Astrocyte of the cerebellum (primary cell): ENCODE results near the gene LRRC8C.

Source experiments
- DNase-seq: peaks from one replicate; pipeline ENCODE4 v3.0.0-alpha.2; 2011; ENCODE audit warnings: low read depth
- H3K4me3 ChIP-seq: 2 replicates; pipeline ENCODE4 v1.5.1; 2011; ENCODE audit warnings: mild to moderate bottlenecking, low read depth, low read length, moderate library complexity
- CTCF ChIP-seq: IDR thresholded peaks from 2 replicates; pipeline ENCODE4 v1.5.1; 2012; ENCODE audit warnings: low read length, low read depth, moderate library complexity, mild to moderate bottlenecking; ENCODE audit errors: missing control alignments
- in situ Hi-C: cut with HindIII; loops from 2 replicates; pipeline ENCODE4 v1.10.0; 2017; ENCODE audit warnings: low sequenced_read_pairs

LRRC8C gene

DNA sequence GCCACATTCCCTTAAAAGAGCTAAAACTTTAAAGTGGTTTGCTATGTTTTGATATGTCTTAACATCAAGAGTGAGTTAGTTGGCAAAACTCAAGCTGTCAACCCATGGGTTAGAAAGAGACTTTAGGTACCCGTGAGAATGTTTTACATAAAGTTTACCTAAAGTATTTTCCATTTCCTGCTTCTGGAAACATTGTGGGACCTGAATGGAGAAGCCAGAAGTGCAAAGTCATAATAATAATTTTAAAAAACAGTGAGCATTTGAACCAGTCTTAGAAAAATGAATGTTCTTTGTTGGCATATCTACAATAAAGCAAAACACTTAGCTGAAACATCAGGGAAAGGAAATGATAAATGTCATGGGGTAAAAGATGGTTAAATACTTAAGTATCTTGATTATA lies 34.8 kb downstream of the LRRC8C start:
- no peak overlapping the region for H3K4me3 ChIP-seq

DNA sequence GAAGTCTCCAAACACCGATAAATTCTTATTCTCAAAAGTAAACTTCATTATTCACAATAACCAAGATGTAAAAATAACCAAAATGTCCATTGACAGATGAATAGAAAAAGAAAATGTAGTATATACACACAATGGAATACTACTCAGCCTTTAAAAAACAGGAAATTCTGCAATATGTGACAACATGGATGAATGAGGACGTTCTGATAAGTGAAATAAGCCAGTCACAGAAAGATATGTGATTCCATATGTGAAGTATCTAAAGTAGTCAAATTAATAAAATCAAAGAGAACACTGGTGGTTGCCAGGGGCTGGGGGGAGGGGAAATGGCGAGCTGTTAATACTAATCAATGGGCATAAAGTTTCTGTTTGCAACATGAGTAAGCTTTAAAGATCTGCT lies 36.0 kb downstream of the LRRC8C start:
- in situ Hi-C loops = no loop called here
- no peak for DNase-seq
- no peak overlapping the region for H3K4me3 ChIP-seq
- TF ChIP-seq CTCF = no peak

More for the DNA sequence above, 34.8 kb downstream of the LRRC8C start:
- no peak for TF ChIP-seq CTCF
- in situ Hi-C loops = no loop called here
- DNase-seq = no peak

- no peak for DNase-seq
- in situ Hi-C loops = no loop called here
- no peak overlapping the region for H3K4me3 ChIP-seq
- TF ChIP-seq CTCF = no peak
Observed at GRCh38 chr1:89669441-89669840, 36.5 kb downstream of the LRRC8C start.

DNA sequence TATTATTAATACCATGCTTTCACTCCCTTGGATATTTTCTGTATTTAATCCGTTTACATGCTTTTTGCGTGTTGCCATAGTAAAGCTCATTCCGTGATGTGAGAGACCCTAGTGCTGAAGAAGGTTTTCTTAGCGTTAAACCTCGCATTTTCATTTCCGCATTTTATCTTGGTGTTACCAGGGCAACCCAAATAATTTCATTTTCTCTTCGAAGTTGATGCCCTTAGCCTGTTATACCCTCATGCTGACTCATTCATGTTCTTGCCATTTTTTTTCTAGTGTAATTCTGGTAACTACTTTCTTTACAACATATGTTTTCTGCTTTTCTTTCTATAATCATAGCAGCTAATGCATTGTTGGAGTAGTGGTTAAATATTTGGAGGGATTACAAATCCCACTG lies 37.2 kb downstream of the LRRC8C start:
- in situ Hi-C loops = no loop called here
- DNase-seq = peak; percentile 22
- TF ChIP-seq CTCF = no peak
- H3K4me3 ChIP-seq = no peak overlapping the region

GRCh38 chr1:89670711-89671110 lies 37.8 kb downstream of the LRRC8C start:
- in situ Hi-C loops = no loop called here
- H3K4me3 ChIP-seq = no peak overlapping the region
- no peak for TF ChIP-seq CTCF

DNA sequence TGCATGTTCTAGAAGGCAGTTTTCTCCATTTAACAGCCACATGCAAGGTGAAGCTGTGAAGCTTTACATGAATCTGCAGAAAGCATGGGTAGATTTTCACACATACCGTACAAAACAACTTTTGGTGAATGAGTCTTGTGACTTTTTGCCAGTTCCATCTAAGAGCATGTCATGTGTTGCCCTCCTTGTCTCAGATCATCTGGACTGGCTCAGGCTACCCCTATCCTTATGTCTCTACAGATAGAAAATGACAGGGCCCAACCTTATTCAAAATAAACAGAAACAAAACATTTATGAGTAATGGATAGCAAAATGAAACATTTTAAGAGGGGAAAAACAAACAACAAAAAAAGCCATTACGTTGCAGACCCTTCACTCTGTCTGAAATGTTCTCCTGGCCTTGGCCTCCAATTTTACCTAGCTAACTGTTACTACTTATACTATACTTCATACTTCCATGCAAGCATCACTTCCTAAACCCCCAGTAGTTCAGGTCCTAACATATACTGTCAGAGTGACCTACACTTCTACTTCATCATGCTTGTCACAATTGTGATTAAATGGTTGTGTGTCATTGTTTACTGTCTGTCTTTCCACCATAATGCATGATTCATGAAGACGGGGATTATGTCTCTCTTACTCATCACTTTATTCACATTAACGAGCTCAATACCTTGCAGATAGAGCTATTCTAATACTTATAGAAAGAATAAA lies 39.0 kb downstream of the LRRC8C start:
- no peak overlapping the region for H3K4me3 ChIP-seq
- in situ Hi-C loops = no loop called here
- no peak for TF ChIP-seq CTCF
- no peak for DNase-seq

More at GRCh38 chr1:89670711-89671110, 37.8 kb downstream of the LRRC8C start:
- no peak for DNase-seq
